HTR-8/SVneo (cell line): ENCODE results near the gene HYAL4.
"Not testable (repeated sequence)": the region's sequence is repeated elsewhere in the genome, so short reads cannot be mapped to it uniquely, and the experiment has no call there.

Experiments used
- DNase-seq: peaks from one replicate; pipeline ENCODE4 v3.0.0; 2011; ENCODE audit warnings: low spot score, mixed read lengths; ENCODE audit not compliant: insufficient read length
- FAIRE-seq: peaks from 2 replicates; lab custom pipeline; 2011; peaks lifted over from hg19 to GRCh38; lab: Jason Lieb, UNC

Gene HYAL4

GRCh38 chr7:123894753-123895152, 49.8 kb downstream of the HYAL4 start:
- FAIRE-seq, DNase-seq: not testable (repeated sequence)

DNA sequence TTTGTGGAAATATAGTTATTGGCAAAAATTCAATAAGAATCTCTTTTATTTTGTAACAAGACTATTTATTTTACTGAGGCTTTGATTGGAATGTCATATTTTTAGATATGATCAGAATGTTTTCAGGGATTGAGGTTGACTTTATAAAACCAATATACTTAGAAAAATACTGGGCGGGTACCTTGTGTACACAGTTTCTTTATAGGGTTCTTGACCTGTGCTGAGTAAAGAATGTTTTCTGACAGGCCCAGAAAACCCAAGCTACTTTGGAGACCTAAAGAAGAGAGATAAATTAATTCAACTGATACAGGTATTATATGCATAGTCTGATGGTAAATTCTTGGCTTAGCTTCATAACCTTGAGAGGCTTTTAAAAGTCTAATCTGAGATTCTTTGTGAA, 56.1 kb downstream of the HYAL4 start:
- FAIRE-seq (no peak), DNase-seq (no peak)

- DNase-seq (no peak), FAIRE-seq (no peak)
Observed at GRCh38 chr7:123905714-123906113, 60.7 kb downstream of the HYAL4 start.

DNA sequence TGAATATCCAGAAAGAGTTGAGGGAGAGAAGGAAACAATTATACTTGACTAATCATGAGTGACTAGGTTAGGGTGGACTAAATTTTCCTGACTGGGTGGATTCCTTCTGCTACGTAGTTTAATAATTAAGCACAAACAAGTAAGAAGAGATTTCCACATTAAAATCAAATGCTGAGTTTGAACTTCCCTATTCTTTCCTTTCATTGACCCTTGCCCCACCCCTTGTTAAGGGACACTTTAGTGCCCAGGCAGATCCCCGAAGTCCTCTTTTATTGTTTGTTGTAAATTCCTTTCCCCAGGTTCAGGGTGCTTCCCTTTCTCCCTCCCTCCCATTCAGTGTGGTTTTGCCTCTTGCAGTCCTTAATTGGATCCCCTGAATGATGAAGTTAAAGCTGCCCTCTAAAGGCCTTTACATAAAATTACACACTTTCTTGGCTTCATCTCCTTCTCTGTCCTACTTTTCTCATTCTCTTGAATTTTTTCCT, 71.3 kb downstream of the HYAL4 start:
- DNase-seq (no peak), FAIRE-seq (no peak)

GRCh38 chr7:123917878-123918277, 72.9 kb downstream of the HYAL4 start:
- FAIRE-seq = no peak

DNA sequence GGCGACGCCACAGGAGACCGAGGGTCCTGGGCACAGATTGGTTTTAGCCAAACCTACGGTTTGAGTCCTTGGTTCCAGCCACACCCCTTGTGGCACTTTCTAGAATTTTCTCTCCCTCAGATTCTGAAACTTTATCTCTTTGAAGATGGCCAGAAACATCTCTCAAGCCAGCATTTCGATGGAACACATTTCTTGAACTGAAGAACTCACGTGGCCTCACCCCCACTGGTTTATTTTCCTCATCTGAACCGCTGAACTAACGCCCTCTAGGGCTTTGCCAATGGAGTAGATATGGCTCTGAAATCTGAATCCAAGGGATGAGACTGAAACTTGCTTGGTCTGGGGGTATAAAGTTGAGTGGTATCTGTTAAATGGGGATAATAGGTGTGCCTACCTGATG, 73.3 kb downstream of the HYAL4 start:
- no peak for FAIRE-seq
- DNase-seq = no peak

More at GRCh38 chr7:123917878-123918277, 72.9 kb downstream of the HYAL4 start:
- no peak for DNase-seq

- FAIRE-seq (no peak), DNase-seq (no peak)
Observed at GRCh38 chr7:123923599-123923998, 78.6 kb downstream of the HYAL4 start.

DNA sequence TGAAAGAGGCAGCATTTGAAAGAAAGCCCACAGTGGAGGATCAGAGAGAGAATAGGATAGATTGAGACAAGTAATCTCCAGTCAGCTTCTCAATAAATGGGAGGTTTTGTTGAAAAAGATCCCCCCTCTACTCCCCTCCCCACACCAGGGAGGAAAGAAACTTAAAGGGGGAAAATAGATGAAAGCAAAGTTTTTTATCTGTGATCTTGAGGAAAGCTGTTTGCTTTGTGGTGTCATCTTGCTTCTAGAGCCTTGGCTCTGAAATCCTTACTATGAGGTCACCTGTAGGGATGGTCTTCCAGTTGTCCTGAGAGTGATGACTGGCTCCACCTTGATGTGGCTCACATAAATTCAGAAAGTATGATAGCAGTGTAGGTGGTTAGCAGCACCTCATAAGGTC, 80.0 kb downstream of the HYAL4 start, which contains the start of gene SPAM1:
Gene SPAM1 (plus strand): TSS at position 301 of the 400 bp plus-strand sequence. CDS start 28,330 bp downstream, outside the sequence.
- FAIRE-seq = no peak
- DNase-seq = no peak
